CD8-positive, alpha-beta memory T cell (primary cell): ENCODE results near the gene RNF115. TPM values are rescaled to one million over a fixed set of nuclear protein-coding genes. Genes with fewer than 3 reads are reported as not detected.
A peak's percentile ranks its signal among the peaks of the same experiment; 100 is the strongest.
"Not testable (repeated sequence)": the region's sequence is repeated elsewhere in the genome, so short reads cannot be mapped to it uniquely, and the experiment has no call there.

Source experiments
- CTCF ChIA-PET: fragments of 350-600 bp; sonication (Branson Sonifier 250); formaldehyde crosslinking; loops from one replicate; lab custom pipeline; 2021; ENCODE audit warnings: antibody characterized with exemption; lab: Charles Lee
- POLR2A ChIA-PET: fragments of 350-600 bp; sonication (Branson Sonifier 250); formaldehyde crosslinking; loops from one replicate; lab custom pipeline; 2021; ENCODE audit warnings: antibody characterized with exemption; lab: Charles Lee
- DNase-seq, 5 donors: peaks; one replicate each; pipeline versions ENCODE4 v3.0.0 to v3.0.0-alpha.2; 2020 to 2022; ENCODE audit warnings: mixed read lengths in 1 of 5
- H3K27ac ChIP-seq: one replicate; pipeline ENCODE4 v1.7.0; 2013; ENCODE audit warnings: low read depth, mild to moderate bottlenecking, low read length, moderate library complexity
- H3K27me3 ChIP-seq: 2 replicates; pipeline ENCODE4 v1.7.0; 2013; ENCODE audit warnings: low read length, mild to moderate bottlenecking; ENCODE audit not compliant: insufficient read depth, poor library complexity, severe bottlenecking
- H3K36me3 ChIP-seq: 2 replicates; pipeline ENCODE4 v1.7.0; 2013; ENCODE audit warnings: mild to moderate bottlenecking, low read length, moderate library complexity; ENCODE audit not compliant: insufficient read depth
- H3K4me1 ChIP-seq: 2 replicates; pipeline ENCODE4 v1.7.0; 2013; ENCODE audit warnings: mild to moderate bottlenecking, low read length, moderate library complexity; ENCODE audit not compliant: insufficient read depth
- H3K4me3 ChIP-seq: 2 replicates; pipeline ENCODE4 v1.7.0; 2013; ENCODE audit warnings: mild to moderate bottlenecking, low read length
- H3K9me3 ChIP-seq: 2 replicates; pipeline ENCODE4 v1.7.0; 2013; ENCODE audit warnings: mild to moderate bottlenecking, low read length
- H3K27ac Mint-ChIP-seq, 8 donors: one replicate each; pipeline ENCODE4 v1.8.0; 2020 to 2021; ENCODE audit warnings: mixed read lengths in 8 of 8, mild to moderate bottlenecking in 6 of 8, inconsistent platforms in 3 of 8, moderate library complexity in 3 of 8
- H3K27me3 Mint-ChIP-seq, 2 donors: one replicate each; pipeline ENCODE4 v1.8.0; 2020 to 2021; ENCODE audit warnings: mixed read lengths in 2 of 2, mild to moderate bottlenecking in 1 of 2, moderate library complexity in 1 of 2
- H3K36me3 Mint-ChIP-seq, 3 donors: one replicate each; pipeline ENCODE4 v1.8.0; 2020 to 2021; ENCODE audit warnings: mixed read lengths in 3 of 3, inconsistent platforms in 1 of 3, mild to moderate bottlenecking in 1 of 3
- H3K4me1 Mint-ChIP-seq, 3 donors: one replicate each; pipeline ENCODE4 v1.8.0; 2020 to 2021; ENCODE audit warnings: mixed read lengths in 3 of 3, inconsistent platforms in 1 of 3, mild to moderate bottlenecking in 1 of 3
- H3K4me3 Mint-ChIP-seq, 7 donors: one replicate each; pipeline ENCODE4 v1.8.0; 2020 to 2021; ENCODE audit warnings: mixed read lengths in 7 of 7, mild to moderate bottlenecking in 6 of 7, moderate library complexity in 4 of 7, inconsistent platforms in 2 of 7
- H3K9me3 Mint-ChIP-seq, 5 donors: one replicate each; pipeline ENCODE4 v1.8.0; 2020 to 2022; ENCODE audit warnings: mixed read lengths in 5 of 5, mild to moderate bottlenecking in 3 of 5, moderate library complexity in 2 of 5, inconsistent platforms in 1 of 5
- polyA plus RNA-seq: library from polyadenylated mRNA; unstranded; fragments of 300-500 nt; fragmentation: Illumina TruSeq; gene quantifications from one replicate; pipeline ENCODE4 v1.2.3, GENCODE V29; 2021
- total RNA-seq, 2 experiments: library from RNA; stranded (reverse); gene quantifications; one replicate each; pipeline ENCODE4 v1.2.3, GENCODE V29; 2021

RNF115 gene
- total and polyA plus RNA-seq, 3 experiments from 2014 or later, result 9.1 to 17.8 (median 16.9) TPM

DNA sequence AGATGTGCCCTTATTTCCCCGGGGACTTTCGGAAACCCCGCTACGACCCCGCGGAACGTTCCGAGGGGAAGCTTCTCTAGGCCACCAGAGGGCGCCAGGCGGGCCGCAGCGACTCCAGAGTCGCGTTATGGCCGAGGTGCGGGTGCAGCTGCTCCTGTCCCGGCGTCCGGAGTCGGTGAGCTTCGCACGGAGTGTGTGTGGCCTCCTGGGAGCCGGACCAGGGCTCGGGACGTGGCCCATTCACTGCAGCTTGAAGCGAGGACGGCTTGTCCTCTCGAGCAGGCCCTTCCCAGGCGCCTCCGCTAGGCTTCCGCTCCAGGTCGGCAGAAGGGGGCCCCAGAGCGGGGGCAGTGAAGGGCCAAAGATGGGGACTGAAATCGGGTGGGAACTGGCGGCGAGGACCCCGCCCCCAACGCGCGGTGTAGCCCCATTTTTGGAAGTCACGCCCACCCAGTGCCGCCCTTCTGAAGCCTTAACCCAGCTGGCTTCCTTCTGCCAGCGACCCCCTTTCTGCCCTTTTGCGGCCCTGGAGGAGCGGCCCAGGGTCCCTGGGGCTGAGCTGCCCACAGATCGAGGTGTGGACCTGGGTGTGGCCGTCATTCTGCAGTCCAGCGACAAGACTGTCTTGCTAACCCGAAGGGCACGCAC, 21.7 kb upstream of the RNF115 start, which contains the start of gene NUDT17:
Gene NUDT17 (plus strand): TSS at position 117 of the 648 bp plus-strand sequence. CDS start 11 bp downstream, at position 128.
- H3K27ac ChIP-seq, result peak within 1 kb of the TSS; percentile 68
- Mint-ChIP-seq H3K4me3 (no peak within 1 kb of the TSS), H3K9me3 (no peaks in the 10 kb centered on the region), H3K36me3 (peaks cover under 1 to 45% (median 18%) of the 10 kb centered on the region in 3 donors), H3K27me3 (no peaks in the 10 kb centered on the region), H3K4me1 (peaks cover 5 to 7% (median 6%) of the 10 kb centered on the region in 3 donors), H3K27ac (peak within 1 kb of the TSS in 7 of 8 donors; percentile 51 to 89 (median 83))
- H3K36me3 ChIP-seq, result peaks cover 20% of the 10 kb centered on the region
- H3K4me3 ChIP-seq, result peak within 1 kb of the TSS; percentile 75
- H3K27me3 ChIP-seq, result no peaks in the 10 kb centered on the region
- H3K4me1 ChIP-seq, result peaks cover 10% of the 10 kb centered on the region
- CTCF ChIA-PET, result interaction anchor here (0.5 to 7.1 kb wide), 53 partner anchors 11 to 201 kb away, joined by 3 to 160 read pairs (median 7); partner anchors contain the start of genes ANKRD34A, ANKRD35, HJV and ITGA10
- POLR2A ChIA-PET, result interaction anchor here (0.6 to 5.4 kb wide), 13 partner anchors 13 to 192 kb away, joined by 3 to 44 read pairs (median 4); partner anchors contain the start of genes PIAS3 and RBM8A
- H3K9me3 ChIP-seq, result no peaks in the 10 kb centered on the region
- DNase-seq, result peak; percentile 65 to 84 (median 71)

GRCh38 chr1:145845144-145845513, 21.2 kb upstream of the RNF115 start:
- POLR2A ChIA-PET, result interaction anchor here (0.6 to 5.4 kb wide), 13 partner anchors 13 to 193 kb away, joined by 3 to 44 read pairs (median 4); partner anchors contain the start of genes PIAS3 and RBM8A
- Histone ChIP-seq H3K36me3 (peaks cover 17% of the 10 kb centered on the region), H3K9me3 (no peaks in the 10 kb centered on the region), H3K4me3 (peak overlapping the region; percentile 75), H3K27ac (no peak overlapping the region), H3K27me3 (no peaks in the 10 kb centered on the region), H3K4me1 (peaks cover 10% of the 10 kb centered on the region)
- Mint-ChIP-seq H3K36me3 (peaks cover 0 to 44% (median 14%) of the 10 kb centered on the region in 3 donors), H3K4me3 (no peak overlapping the region), H3K9me3 (no peaks in the 10 kb centered on the region), H3K27me3 (no peaks in the 10 kb centered on the region), H3K4me1 (peaks cover 5 to 7% (median 6%) of the 10 kb centered on the region in 3 donors), H3K27ac (no peak overlapping the region)
- CTCF ChIA-PET, result interaction anchor here (0.5 to 7.1 kb wide), 51 partner anchors 9 to 201 kb away, joined by 3 to 160 read pairs (median 7); partner anchors contain the start of genes ANKRD34A, ANKRD35, ITGA10 and LIX1L
- DNase-seq, result no peak

DNA sequence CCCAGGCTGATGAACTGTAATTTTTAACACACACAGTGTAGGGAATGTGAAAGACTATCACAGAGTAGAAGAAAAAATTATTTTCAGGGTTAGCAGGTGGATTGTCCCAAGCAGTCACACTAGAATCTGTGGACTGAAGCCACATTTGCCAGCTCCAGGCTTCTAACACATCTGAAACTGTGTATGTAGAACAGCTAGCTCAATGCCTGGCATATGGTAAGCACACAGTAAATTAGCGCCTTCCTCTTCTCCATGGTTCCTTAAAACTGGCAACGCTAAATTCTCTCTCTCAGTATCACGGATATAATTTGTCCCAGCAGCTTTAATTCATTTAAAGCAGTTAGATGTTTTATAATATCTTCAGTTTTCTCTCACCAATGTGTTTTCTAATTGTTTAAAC, 19.1 kb upstream of the RNF115 start:
- H3K9me3 Mint-ChIP-seq, result no peaks in the 10 kb centered on the region
- POLR2A ChIA-PET, result no interaction called here
- peaks cover 5 to 7% (median 6%) of the 10 kb centered on the region in 3 donors for H3K4me1 Mint-ChIP-seq
- Histone ChIP-seq H3K9me3 (no peaks in the 10 kb centered on the region), H3K36me3 (peaks cover 27% of the 10 kb centered on the region), H3K4me3 (no peak overlapping the region), H3K27me3 (no peaks in the 10 kb centered on the region), H3K4me1 (peaks cover 10% of the 10 kb centered on the region), H3K27ac (no peak overlapping the region)
- peaks cover 0 to 45% (median 14%) of the 10 kb centered on the region in 3 donors for H3K36me3 Mint-ChIP-seq
- no peak for DNase-seq
- no peaks in the 10 kb centered on the region for H3K27me3 Mint-ChIP-seq
- H3K4me3 Mint-ChIP-seq, result no peak overlapping the region
- CTCF ChIA-PET, result interaction anchor here (1.4 to 2.7 kb wide), 2 partner anchors 29 to 166 kb away, joined by 4 to 16 read pairs; no protein-coding TSS in a partner anchor
- H3K27ac Mint-ChIP-seq, result no peak overlapping the region

- ChIA-PET POLR2A (no interaction called here), CTCF (no interaction called here)
- H3K9me3 Mint-ChIP-seq, result no peaks in the 10 kb centered on the region
- no peak for DNase-seq
- no peaks in the 10 kb centered on the region for H3K27me3 ChIP-seq
- peaks cover 0 to 88% (median 24%) of the 10 kb centered on the region in 3 donors for H3K36me3 Mint-ChIP-seq
- no peaks in the 10 kb centered on the region for H3K4me1 ChIP-seq
- no peak overlapping the region for H3K27ac Mint-ChIP-seq
- no peaks in the 10 kb centered on the region for H3K4me1 Mint-ChIP-seq
- no peak overlapping the region for H3K4me3 Mint-ChIP-seq
- H3K4me3 ChIP-seq, result no peak overlapping the region
- H3K27ac ChIP-seq, result no peak overlapping the region
- peaks cover 64% of the 10 kb centered on the region for H3K36me3 ChIP-seq
- H3K9me3 ChIP-seq, result no peaks in the 10 kb centered on the region
- H3K27me3 Mint-ChIP-seq, result no peaks in the 10 kb centered on the region
Observed at GRCh38 chr1:145837656-145838055, 13.8 kb upstream of the RNF115 start.

GRCh38 chr1:145830810-145831209, 6.9 kb upstream of the RNF115 start:
- CTCF ChIA-PET, result interaction anchor here (0.7 to 3.5 kb wide), 2 partner anchors 15 to 185 kb away, joined by 3 to 21 read pairs; partner anchors contain the start of gene NUDT17
- Mint-ChIP-seq H3K4me1 (peaks cover 12 to 23% (median 13%) of the 10 kb centered on the region in 3 donors), H3K27ac (peak overlapping the region in 2 of 8 donors; percentile 12 to 36), H3K36me3 (peaks cover 19 to 84% (median 27%) of the 10 kb centered on the region in 3 donors)
- H3K27ac ChIP-seq, H3K4me3 Mint-ChIP-seq, H3K27me3 ChIP-seq, H3K9me3 ChIP-seq, H3K9me3 Mint-ChIP-seq, H3K4me3 ChIP-seq, H3K4me1 ChIP-seq, H3K27me3 Mint-ChIP-seq, DNase-seq, POLR2A ChIA-PET: not testable (repeated sequence)
- peaks cover 71% of the 10 kb centered on the region for H3K36me3 ChIP-seq

DNA sequence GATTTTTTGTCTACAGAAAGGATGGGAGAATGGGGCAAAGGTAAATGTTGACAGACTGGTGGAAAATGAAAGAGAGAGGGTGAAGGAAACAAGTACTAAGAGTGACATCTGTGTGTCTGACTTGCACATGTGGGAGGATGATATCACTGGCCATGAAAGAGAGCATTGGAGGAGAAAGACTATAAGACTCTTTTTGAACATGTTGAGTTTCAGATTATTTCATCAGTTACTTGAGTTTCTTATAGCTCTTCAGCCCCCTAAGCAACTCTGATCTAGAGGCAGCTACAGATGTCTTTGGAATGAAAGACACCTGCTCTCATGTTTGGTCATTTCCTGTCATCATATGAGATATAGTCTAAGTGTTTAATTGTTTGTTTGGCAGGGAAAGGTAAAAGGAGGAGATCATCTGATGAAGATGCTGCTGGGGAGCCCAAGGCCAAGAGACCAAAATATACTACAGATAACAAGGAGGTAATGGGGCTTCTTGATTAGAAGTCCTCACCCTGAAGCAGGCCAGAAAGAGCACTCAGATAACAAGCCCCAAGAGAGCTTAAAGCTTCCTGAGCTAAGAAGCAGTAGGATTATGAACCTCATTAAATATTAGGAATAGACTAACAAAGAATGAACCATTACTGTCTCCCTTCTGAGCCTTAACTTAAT, 4.6 kb upstream of the RNF115 start:
- DNase-seq, result no peak
- POLR2A ChIA-PET, result interaction anchor here (0.5 to 0.8 kb wide), 2 partner anchors 17 to 42 kb away, joined by 3 to 4 read pairs; partner anchors contain the start of gene NUDT17
- Mint-ChIP-seq H3K9me3 (no peaks in the 10 kb centered on the region), H3K4me1 (peaks cover 29 to 40% (median 31%) of the 10 kb centered on the region in 3 donors), H3K36me3 (peaks cover 19 to 81% (median 27%) of the 10 kb centered on the region in 3 donors), H3K27me3 (no peaks in the 10 kb centered on the region), H3K27ac (peak overlapping the region in 4 of 8 donors; percentile 16 to 78 (median 50)), H3K4me3 (peak overlapping the region in 1 of 7 donors; percentile 56)
- Histone ChIP-seq H3K4me1 (peaks cover 21% of the 10 kb centered on the region), H3K4me3 (no peak overlapping the region), H3K36me3 (peaks cover 64% of the 10 kb centered on the region), H3K9me3 (no peaks in the 10 kb centered on the region), H3K27ac (no peak overlapping the region), H3K27me3 (no peaks in the 10 kb centered on the region)
- CTCF ChIA-PET, result interaction anchor here (0.7 to 1.7 kb wide), 3 partner anchors 17 to 30 kb away, joined by 3 to 11 read pairs (median 3); partner anchors contain the start of genes NUDT17 and PIAS3

- POLR2A ChIA-PET, result interaction anchor here (0.5 to 0.8 kb wide), 3 partner anchors 17 to 166 kb away, joined by 3 to 6 read pairs (median 4); partner anchors contain the start of gene NUDT17
- H3K36me3 Mint-ChIP-seq, result peaks cover 19 to 78% (median 27%) of the 10 kb centered on the region in 3 donors
- peaks cover 29 to 40% (median 31%) of the 10 kb centered on the region in 3 donors for H3K4me1 Mint-ChIP-seq
Observed at GRCh38 chr1:145827966-145828365, 4.1 kb upstream of the RNF115 start.

More at GRCh38 chr1:145827966-145828365, 4.1 kb upstream of the RNF115 start:
- no peaks in the 10 kb centered on the region for H3K27me3 ChIP-seq
- DNase-seq, result no peak
- H3K27me3 Mint-ChIP-seq, result no peaks in the 10 kb centered on the region
- no peak overlapping the region for H3K27ac ChIP-seq
- H3K4me3 ChIP-seq, result no peak overlapping the region
- H3K4me3 Mint-ChIP-seq, result peak overlapping the region in 1 of 7 donors; percentile 56
- peaks cover 59% of the 10 kb centered on the region for H3K36me3 ChIP-seq
- H3K9me3 ChIP-seq, result no peaks in the 10 kb centered on the region
- no peaks in the 10 kb centered on the region for H3K9me3 Mint-ChIP-seq
- H3K4me1 ChIP-seq, result peaks cover 21% of the 10 kb centered on the region
- peak overlapping the region in 4 of 8 donors; percentile 16 to 78 (median 64) for H3K27ac Mint-ChIP-seq
- CTCF ChIA-PET, result interaction anchor here (1.0 to 1.7 kb wide), 2 partner anchors 17 to 30 kb away, joined by 3 to 11 read pairs; partner anchors contain the start of genes NUDT17 and PIAS3
